Pancreas (tissue), 10 donors: ENCODE measurements around the gene STK11. TPM values are rescaled to one million over a fixed set of nuclear protein-coding genes. Genes with fewer than 3 reads are reported as not detected.
A peak's percentile ranks its signal among the peaks of the same experiment; 100 is the strongest.

Experiments used
- ATAC-seq, 4 donors: fragments of 200-7000 bp; cut with Tn5 transposase; one replicate each; pipeline versions ENCODE4 v1.8.0 to v1.9.1; 2020; ENCODE audit warnings: mild to moderate bottlenecking in 4 of 4, moderate library complexity in 4 of 4
- DNase-seq, 6 donors: peaks; one replicate each; pipeline ENCODE4 v3.0.0-alpha.2; 2020
- FAIRE-seq: peaks from 2 replicates; lab custom pipeline; 2012; peaks lifted over from hg19 to GRCh38; lab: Jason Lieb, UNC
- H3K27ac ChIP-seq, 4 donors: fragments of 200-600 bp; sonication (generic); 1 replicate in 3 of 4; 2 replicates in 1 of 4; pipeline versions ENCODE4 v1.5.0 to v1.8.0; 2020
- H3K27me3 ChIP-seq, 4 donors: fragments of 200-600 bp; one replicate each; pipeline ENCODE4 v1.8.0; 2021
- H3K36me3 ChIP-seq, 3 donors: fragments of 200-600 bp; sonication (generic) in 1 of 3; one replicate each; pipeline versions ENCODE4 v1.5.0 to v1.8.0; 2020 to 2021
- H3K4me1 ChIP-seq, 3 donors: fragments of 200-600 bp; one replicate each; pipeline ENCODE4 v1.8.0; 2021
- H3K4me3 ChIP-seq, 4 donors: fragments of 200-600 bp; sonication (generic) in 2 of 4; one replicate each; pipeline versions ENCODE4 v1.5.0 to v1.8.0; 2020 to 2021
- H3K9me3 ChIP-seq, 4 donors: fragments of 200-600 bp; one replicate each; pipeline ENCODE4 v1.8.0; 2021
- WGBS, 2 donors: extraction: QIAGEN DNeasy Blood & Tissue Kit; methylation state at CpG; one replicate each; pipeline ENCODE4 v1.1.7; 2013; 5-methylcytosine and 5-hydroxymethylcytosine counted together
- intact Hi-C, 3 donors: fragments of 100-400 bp; cut with DNase I; formaldehyde crosslinking; loops; one replicate each; pipeline versions ENCODE4 v1.11.1 to v1.14.2; 2022
- polyA plus RNA-seq, 2 donors: library from polyadenylated mRNA; stranded (reverse); fragments of 200-250 nt; gene quantifications; one replicate each; pipeline ENCODE4 v1.2.3, GENCODE V29; 2013
- total RNA-seq, 6 donors: library from RNA; stranded (reverse); fragmentation: NEBNext Ultra II Directional in 4 of 6; extraction: Animal tissue kit (Norgen Biotek cat#: 25700) in 4 of 6; gene quantifications; one replicate each; pipeline versions ENCODE4 v1.2.1 to v1.2.4, GENCODE V29; 2021 to 2023
- TF ChIP-seq, protein P1 (sequence below), 4 donors: fragments of 200-600 bp; sonication (generic) in 3 of 4; IDR thresholded peaks; one replicate each; pipeline versions ENCODE4 v1.5.0 to v1.8.0; 2021; ENCODE audit warnings: antibody characterized with exemption in 4 of 4
- donor health status: healthy with polysubstance abuse.
- donor health status: DM: no; HTN: no; CAD: no; lungs with moderate emphysema.
- donor health status: DM: no; HTN: no; CAD: no.
- donor health status: control.
- donor health status: control.
- donor health status: Bipolar disorder and iron deficiency.
- donor health status: DM: yes; HTN: yes; CAD: no.
- donor health status: DM: no; HTN: no; CAD: no.
- donor health status: DM: no; HTN: no; CAD: no.
- donor health status: DM: yes; HTN: yes; CAD: no.

STK11 gene
- total and polyA plus RNA-seq, 8 donors: 20.1 to 62.2 (median 24.8) TPM

DNA sequence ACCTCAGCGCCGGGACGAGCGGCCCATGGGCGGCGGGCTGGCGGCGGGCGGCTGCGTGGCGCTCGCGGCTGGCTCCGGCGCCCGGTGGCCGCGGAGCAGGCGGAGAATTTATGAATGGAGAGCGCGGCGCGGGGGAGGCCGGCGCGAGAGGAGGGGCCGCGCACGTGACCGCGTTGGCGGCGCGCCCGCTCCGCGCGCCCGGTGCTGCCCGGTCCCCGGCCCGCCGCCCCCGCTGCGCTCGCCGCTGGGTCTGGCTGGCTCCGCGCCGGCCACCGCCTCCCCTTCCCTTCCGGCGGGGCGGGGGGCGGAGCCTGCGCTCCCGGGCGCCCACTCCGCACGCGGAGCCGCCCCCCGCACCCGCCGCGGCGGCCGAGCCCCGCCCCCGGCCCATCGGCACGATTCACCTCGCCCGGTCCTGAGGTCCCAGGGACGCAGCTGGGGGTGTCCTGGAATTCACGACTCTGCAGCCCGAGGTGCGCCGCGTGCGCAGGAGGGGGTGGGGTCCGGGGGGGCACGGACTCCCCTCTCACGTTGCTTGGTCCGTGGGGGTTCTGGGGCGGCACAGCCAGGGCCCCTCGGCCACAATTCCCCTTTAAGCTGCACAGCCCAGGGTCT, 32.3 kb downstream of the STK11 start, which contains the start of gene CBARP:
Gene CBARP, minus strand, starts transcription at position 252 of the 615 bp plus-strand sequence. CDS start 1,905 bp downstream, outside the sequence.
- no peak for DNase-seq
- H3K4me1 ChIP-seq: peaks cover 24 to 29% (median 28%) of the 10 kb centered on the region in 3 donors
- H3K9me3 ChIP-seq: no peaks in the 10 kb centered on the region
- TF ChIP-seq, protein P1, sequence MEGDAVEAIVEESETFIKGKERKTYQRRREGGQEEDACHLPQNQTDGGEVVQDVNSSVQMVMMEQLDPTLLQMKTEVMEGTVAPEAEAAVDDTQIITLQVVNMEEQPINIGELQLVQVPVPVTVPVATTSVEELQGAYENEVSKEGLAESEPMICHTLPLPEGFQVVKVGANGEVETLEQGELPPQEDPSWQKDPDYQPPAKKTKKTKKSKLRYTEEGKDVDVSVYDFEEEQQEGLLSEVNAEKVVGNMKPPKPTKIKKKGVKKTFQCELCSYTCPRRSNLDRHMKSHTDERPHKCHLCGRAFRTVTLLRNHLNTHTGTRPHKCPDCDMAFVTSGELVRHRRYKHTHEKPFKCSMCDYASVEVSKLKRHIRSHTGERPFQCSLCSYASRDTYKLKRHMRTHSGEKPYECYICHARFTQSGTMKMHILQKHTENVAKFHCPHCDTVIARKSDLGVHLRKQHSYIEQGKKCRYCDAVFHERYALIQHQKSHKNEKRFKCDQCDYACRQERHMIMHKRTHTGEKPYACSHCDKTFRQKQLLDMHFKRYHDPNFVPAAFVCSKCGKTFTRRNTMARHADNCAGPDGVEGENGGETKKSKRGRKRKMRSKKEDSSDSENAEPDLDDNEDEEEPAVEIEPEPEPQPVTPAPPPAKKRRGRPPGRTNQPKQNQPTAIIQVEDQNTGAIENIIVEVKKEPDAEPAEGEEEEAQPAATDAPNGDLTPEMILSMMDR (IDR thresholded peaks at IDR 0.05): no peak
- no peaks in the 10 kb centered on the region for H3K36me3 ChIP-seq
- FAIRE-seq: no peak
- H3K4me3 ChIP-seq: peak within 1 kb of the TSS in 3 of 4 donors; percentile 12 to 54 (median 36)
- no peak for ATAC-seq
- H3K27ac ChIP-seq: peak within 1 kb of the TSS in 1 of 4 donors; percentile 4
- 1 to 4% methylated on average over 25 to 87 of the region's 87 CpGs for WGBS, 2 donors
- intact Hi-C loops: no loop called here
- H3K27me3 ChIP-seq: no peaks in the 10 kb centered on the region

DNA sequence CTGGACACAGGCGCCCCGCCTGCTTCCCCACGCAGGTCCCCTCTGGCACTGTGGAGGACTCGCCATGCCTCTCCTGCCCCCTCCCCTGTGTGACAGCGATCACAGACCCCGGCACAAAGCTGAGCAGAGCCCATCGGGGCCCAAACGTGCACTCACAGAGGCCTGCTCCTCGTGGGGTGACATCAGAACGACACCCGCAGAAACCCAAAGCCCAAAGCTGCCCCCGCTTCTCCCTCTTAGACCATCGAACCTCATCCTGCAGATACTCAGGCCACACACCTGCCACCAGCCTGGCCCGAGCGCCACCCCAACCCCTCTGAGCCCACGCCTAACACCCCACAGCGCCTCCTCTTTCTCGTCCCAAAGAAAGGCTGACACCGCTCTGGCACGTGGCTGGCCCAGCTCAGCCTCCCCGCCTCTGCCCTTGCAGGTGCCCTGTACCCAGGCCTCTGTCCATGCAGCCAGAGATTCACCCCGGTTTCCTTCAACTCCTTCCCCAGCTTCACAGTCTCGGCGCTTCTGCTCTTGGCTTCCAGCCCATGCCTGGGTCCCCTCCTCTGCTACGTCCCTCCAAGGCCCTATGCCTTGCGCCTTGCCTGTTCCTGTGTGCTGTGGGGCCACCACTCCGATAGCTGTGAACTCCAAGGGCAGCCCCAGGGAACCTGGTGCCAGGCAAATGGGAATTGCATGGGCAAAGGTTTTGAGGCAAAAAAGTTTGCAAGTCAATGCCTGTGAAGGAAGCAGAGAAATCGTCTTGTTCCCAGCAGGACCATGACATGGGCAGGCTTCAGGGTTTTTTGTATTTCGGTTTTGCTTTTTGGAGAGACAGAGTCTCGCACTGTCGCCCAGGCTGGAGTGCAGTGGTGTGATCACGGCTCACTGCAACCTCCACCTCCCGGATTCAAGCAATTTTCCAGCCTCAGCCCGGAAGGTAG, 33.1 kb downstream of the STK11 start:
- Histone ChIP-seq H3K4me3 (peak overlapping the region in 2 of 4 donors; percentile 30 to 36), H3K9me3 (no peaks in the 10 kb centered on the region), H3K27ac (peak overlapping the region in 1 of 4 donors; percentile 4), H3K36me3 (no peaks in the 10 kb centered on the region), H3K4me1 (peaks cover 24 to 27% (median 27%) of the 10 kb centered on the region in 3 donors), H3K27me3 (no peaks in the 10 kb centered on the region)
- DNase-seq: no peak
- no peak for ATAC-seq
- no peak for FAIRE-seq
- intact Hi-C loops: no loop called here
- TF ChIP-seq, protein P1 (IDR thresholded peaks at IDR 0.05): no peak
- 75 to 78% methylated on average over 32 to 34 of the region's 34 CpGs for WGBS, 2 donors

DNA sequence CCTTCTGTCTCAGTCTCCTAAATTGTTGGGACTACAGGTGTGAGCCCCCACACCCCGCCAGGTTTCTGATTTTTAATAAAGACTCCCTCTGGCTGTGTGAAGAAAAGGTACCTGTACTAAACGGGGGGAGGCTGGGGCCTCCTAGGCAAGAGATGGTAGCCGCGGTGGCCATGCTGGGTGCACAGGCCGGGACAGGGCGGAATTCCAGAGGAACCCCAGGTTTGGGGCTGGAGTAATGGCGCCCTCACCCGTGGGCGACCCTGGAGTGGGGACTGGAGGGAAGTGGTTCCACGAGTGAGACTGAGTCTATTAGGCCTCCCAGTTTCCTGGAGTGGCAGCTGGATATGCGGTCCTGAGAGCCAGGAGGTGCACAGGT, 33.8 kb downstream of the STK11 start:
- no peak overlapping the region for H3K4me3 ChIP-seq
- H3K36me3 ChIP-seq: no peaks in the 10 kb centered on the region
- DNase-seq: no peak
- ATAC-seq: no peak
- no peak for FAIRE-seq
- 84 to 85% methylated on average over 11 of the region's 11 CpGs for WGBS, 2 donors
- peak overlapping the region; percentile 37 to 75 (median 68) for H3K27ac ChIP-seq
- intact Hi-C loops: no loop called here
- TF ChIP-seq, protein P1 (IDR thresholded peaks at IDR 0.05): no peak
- no peaks in the 10 kb centered on the region for H3K9me3 ChIP-seq
- peaks cover 28 to 33% (median 30%) of the 10 kb centered on the region in 3 donors for H3K4me1 ChIP-seq
- H3K27me3 ChIP-seq: no peaks in the 10 kb centered on the region

DNA sequence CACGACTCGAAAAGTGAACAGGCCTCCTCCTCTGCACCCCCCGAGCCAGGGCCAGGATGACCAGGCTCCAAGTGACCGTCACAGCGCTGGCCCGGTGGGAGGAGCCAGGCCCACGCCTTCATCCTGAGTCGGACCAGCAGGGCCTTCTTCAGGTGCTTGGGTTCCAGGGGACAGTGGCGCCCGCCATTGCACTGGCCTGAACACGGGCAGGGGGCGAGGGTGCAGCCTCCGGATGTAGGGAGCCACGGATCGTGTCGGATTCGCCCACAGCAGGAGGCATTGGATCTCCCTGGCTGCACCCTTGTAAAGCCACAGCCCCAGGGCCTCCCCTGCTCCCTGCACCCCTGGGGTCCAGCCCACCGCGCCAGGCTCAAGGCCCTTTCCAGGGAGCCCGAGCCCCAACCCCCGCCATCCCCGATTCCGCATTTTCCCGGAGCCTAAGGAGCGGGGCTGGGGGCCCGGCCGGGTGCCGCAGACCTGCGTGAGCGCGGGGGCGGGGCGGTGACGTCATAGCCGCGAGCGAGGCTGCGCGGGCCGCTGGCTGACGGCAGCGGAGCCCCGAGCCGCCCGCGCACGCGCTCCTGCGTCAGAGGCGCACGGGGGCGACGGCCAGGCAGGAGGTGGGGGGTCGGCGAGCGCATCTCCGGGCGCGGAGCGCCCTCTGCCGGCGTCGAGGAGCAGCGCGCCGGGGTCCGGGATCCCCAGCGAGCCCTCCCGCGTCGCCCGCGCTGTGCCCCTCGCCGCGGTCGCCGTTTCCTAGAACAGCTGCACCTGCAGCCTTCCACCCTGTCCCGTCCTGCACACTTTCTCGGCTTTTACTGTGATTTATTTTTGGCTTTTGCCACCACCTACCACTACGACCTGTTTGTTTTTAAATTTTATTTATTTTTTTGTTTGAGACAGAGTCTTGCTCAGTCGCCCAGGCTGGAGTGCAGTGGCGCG, 34.5 kb downstream of the STK11 start:
- intact Hi-C loops: no loop called here
- 15 to 22% methylated on average over 59 to 84 of the region's 84 CpGs for WGBS, 2 donors
- H3K4me3 ChIP-seq: peak overlapping the region in 2 of 4 donors; percentile 24 to 97

More for the DNA sequence above, 34.5 kb downstream of the STK11 start:
- Histone ChIP-seq H3K4me1 (peaks cover 34 to 40% (median 36%) of the 10 kb centered on the region in 3 donors), H3K27me3 (no peaks in the 10 kb centered on the region), H3K27ac (peak overlapping the region; percentile 37 to 75 (median 68)), H3K36me3 (no peaks in the 10 kb centered on the region), H3K9me3 (no peaks in the 10 kb centered on the region)
- DNase-seq (peak in 5 of 6 donors; percentile 73 to 89 (median 82)), FAIRE-seq (no peak), ATAC-seq (peak; percentile 23 to 45 (median 38))
- TF ChIP-seq, protein P1 (IDR thresholded peaks at IDR 0.05): peak; percentile 82 to 94 (median 88)
